GM23248 (cell line): ENCODE data around the gene ZBTB49.

Experiments used
- EZH2 ChIP-seq: fragments of 200-600 bp; sonication (generic); IDR thresholded peaks from 2 replicates; pipeline ENCODE4 v1.6.1; 2018; ENCODE audit warnings: antibody characterized with exemption, mild to moderate bottlenecking; ENCODE audit not compliant: insufficient read depth, poor library complexity, severe bottlenecking
- EZH2phosphoT487 ChIP-seq: fragments of 200-600 bp; sonication (generic); IDR thresholded peaks from 2 replicates; pipeline ENCODE4 v1.6.1; 2018; ENCODE audit warnings: antibody characterized with exemption, moderate library complexity, mild to moderate bottlenecking, low read depth; ENCODE audit not compliant: insufficient read depth

DNA sequence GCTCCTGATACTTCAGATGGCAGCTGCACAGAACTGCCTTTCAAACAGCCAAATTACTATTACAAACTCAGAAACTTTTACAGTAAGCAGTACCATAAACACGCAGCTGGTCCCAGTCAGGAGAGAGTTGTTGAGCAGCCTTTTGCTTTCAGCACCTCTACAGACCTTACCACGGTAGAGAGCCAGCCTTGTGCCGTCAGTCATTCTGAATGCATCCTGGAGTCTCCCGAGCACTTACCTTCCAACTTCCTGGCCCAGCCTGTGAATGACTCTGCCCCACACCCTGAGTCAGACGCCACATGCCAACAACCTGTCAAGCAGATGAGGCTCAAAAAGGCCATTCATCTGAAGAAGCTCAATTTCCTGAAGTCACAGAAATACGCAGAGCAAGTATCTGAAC is 12.4 kb downstream of the ZBTB49 start:
- no peak for TF ChIP-seq EZH2phosphoT487
- TF ChIP-seq EZH2: no peak
